GM21529 (cell line): ENCODE results near the gene IPO4.

ENCODE experiments used
- ATAC-seq: cut with Tn5 transposase; IDR thresholded peaks from one replicate; pipeline ENCODE4 v1.9.1; 2021; ENCODE audit not compliant: unreplicated experiment

IPO4 gene

GRCh38 chr14:24150993-24151392 lies 37.6 kb downstream of the IPO4 start:
- ATAC-seq: no peak

DNA sequence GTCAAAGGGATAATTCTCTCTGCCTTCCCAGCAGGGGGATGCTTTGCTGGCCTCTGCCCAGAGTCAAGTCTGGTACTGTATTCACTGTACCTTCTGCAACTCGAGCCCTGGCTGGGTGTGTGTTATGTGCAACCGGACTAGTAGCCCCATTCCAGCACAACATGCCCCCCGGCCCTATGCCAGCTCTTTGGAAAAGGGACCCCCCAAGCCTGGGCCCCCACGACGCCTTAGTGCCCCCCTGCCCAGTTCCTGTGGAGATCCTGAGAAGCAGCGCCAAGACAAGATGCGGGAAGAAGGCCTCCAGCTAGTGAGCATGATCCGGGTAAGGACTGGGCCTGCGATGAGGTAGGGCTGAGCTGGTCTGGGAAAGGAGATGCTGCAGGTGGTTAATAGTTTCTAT lies 38.0 kb downstream of the IPO4 start:
- no peak for ATAC-seq

DNA sequence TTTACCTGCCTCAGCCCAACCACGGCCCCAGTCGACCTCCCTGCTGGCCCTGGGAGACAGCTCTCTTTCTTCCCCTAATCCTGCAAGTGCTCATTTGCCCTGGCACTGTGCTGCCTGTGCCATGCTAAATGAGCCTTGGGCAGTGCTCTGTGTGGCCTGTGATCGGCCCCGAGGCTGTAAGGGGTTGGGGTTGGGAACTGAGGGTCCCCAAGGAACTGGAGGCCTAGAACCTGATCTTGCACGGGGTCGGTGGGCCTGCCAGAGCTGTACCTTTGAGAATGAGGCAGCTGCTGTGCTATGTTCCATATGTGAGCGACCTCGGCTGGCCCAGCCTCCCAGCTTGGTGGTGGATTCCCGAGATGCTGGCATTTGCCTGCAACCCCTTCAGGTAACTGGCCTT lies 38.6 kb downstream of the IPO4 start:
- no peak for ATAC-seq

- no peak for ATAC-seq
Observed at GRCh38 chr14:24149302-24149969, 39.2 kb downstream of the IPO4 start.

DNA sequence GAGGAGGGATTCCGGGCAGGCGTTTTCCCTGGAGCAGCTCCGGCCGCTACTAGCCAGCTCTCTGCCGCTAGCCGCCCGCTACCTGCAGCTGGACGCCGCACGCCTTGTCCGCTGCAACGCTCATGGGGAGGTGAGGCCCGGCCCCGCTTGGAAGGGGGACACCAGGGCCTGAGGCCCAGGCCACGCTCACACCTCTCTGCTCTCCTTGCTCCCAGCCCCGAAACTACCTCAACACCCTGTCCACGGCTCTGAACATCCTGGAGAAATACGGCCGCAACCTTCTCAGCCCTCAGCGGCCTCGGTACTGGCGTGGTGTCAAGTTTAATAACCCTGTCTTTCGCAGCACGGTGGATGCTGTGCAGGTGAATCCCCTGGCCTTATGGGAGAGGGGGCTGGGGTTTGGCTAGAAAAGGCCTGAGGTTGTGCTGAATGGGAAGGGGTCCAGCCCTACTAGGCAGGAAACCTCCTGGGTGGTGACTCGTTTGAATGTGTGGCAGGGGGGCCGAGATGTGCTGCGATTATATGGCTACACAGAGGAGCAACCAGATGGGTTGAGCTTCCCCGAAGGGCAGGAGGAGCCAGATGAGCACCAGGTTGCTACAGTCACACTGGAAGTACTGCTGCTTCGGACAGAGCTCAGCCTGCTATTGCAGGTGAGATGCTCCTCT lies 40.7 kb downstream of the IPO4 start:
- no peak for ATAC-seq

GRCh38 chr14:24146978-24147760 lies 41.4 kb downstream of the IPO4 start, which contains the start of gene RNF31:
RNF31 (plus strand) TSS chr14:24147498; CDS start chr14:24147699, 201 bp downstream.
- peak; percentile 82 for ATAC-seq

GRCh38 chr14:24146453-24146977 lies 42.1 kb downstream of the IPO4 start, which contains the start of gene PSME2:
PSME2 (minus strand) TSS chr14:24146610; CDS start chr14:24146581, 29 bp downstream.
- peak; percentile 65 for ATAC-seq

GRCh38 chr14:24145690-24146452 lies 42.7 kb downstream of the IPO4 start:
- no peak for ATAC-seq

- no peak for ATAC-seq
Observed at GRCh38 chr14:24145219-24145618, 43.4 kb downstream of the IPO4 start.

DNA sequence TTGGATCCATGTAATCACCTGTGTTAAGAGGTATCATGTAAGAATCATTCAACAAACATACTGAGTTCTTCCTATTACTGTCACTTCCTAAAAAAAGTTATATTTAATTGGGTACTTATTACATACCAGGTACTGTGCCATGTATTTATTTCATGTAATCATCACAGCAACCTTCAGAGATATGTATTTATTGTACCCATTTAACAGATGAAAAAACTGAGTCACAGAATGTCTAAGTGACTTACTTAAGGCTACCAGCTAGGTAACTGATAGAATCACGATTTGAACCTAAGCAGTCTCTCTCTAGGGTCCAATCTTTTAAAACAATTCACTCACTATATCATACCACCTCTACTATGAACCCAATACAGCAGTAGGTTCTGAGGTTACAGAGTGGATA lies 44.2 kb downstream of the IPO4 start:
- ATAC-seq: no peak

DNA sequence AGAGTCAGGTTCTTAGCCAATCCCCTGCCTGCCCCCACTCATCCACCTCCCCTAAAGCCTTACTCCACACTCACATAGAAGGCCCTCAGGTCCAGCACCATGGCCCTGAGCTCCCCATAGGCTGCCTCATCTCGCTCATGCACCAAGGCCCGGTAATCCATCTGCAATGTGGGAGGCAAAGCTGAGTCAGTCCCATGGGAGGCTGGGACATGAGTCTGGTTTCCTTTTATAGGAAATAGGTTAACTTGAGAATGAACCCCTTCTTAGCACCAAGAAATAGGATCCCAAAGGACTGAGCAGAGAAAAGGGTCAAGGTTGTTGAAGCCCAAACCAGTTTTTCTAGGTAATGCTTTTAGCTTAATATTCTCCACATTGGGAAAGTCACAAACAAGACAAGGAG lies 45.1 kb downstream of the IPO4 start:
- ATAC-seq: no peak

DNA sequence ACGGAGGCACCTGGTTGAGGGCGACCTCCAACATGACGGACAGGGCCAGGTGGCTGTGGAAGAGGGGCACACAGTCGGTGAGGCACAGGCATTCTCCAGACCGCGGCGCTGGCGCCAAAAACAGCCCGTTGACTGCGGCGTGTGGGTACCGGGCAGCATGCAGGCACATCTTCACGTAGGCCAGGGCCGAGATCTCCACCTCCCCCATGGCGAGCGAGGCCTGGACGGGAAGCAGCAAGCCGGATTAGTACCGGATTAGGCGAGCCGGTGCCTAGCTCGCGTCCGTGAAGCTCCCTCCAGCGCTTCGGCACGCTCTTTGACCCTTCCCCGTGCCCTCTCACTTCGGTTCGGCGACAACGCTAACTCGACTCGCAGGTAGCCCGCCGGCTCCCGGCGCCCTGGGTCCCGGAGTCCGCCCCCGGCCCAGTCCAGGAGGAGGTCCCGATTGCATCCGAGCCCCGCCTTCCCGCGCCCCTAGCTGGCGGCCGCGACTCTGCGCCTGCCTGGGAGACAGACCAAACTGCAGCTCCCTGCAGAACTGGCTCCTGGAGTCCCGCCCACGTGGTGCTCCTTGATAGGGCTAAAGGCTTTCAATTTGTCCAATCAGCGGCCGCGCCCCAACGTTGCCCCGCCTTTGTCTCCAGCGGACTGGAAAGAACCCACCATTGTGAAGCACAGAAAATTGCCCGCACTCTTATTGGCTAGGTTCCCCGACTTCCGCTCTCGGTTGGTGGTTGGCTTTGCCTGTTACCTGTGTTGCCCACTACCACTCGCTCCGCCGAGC lies 47.3 kb downstream of the IPO4 start, which contains the start of gene EMC9:
Gene EMC9, minus strand, starts transcription at position 495 of the 784 bp plus-strand sequence. Its CDS starts 287 bp downstream, at position 208.
- peak; percentile 83 for ATAC-seq

- no peak for ATAC-seq
Observed at GRCh38 chr14:24139272-24139934, 49.2 kb downstream of the IPO4 start.

DNA sequence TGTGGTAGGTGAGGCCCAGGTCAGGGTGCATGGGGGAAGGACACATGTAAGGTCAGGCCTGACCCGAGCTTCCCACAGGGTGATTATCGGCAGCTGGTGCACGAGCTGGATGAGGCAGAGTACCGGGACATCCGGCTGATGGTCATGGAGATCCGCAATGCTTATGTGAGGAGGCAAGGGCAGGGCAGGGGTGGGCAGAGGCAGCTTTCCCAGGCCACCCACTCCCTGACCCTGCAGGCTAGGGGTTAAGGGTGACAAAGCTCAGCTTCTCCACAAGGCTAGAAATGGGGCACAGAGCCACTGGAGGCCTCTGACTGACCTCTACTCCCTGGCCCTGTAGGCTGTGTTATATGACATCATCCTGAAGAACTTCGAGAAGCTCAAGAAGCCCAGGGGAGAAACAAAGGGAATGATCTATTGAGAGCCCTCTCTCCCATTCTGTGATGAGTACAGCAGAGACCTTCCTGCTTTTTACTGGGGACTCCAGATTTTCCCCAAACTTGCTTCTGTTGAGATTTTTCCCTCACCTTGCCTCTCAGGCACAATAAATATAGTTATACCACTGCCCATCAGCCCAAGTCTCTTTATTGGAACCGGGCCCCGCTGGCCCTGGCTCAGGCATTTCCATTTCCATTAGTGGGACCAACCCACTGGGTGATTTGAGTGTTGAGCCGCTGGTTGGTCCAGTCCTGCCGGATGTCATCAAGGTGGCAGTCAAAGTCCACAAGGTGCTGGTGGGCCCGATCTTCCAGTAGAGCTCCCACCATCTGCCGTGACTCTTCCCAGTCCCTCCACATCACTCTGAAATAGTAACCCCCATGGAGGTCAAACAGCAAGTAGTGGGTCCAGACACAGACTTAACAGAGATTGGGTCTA lies 50.0 kb downstream of the IPO4 start:
- ATAC-seq: no peak

DNA sequence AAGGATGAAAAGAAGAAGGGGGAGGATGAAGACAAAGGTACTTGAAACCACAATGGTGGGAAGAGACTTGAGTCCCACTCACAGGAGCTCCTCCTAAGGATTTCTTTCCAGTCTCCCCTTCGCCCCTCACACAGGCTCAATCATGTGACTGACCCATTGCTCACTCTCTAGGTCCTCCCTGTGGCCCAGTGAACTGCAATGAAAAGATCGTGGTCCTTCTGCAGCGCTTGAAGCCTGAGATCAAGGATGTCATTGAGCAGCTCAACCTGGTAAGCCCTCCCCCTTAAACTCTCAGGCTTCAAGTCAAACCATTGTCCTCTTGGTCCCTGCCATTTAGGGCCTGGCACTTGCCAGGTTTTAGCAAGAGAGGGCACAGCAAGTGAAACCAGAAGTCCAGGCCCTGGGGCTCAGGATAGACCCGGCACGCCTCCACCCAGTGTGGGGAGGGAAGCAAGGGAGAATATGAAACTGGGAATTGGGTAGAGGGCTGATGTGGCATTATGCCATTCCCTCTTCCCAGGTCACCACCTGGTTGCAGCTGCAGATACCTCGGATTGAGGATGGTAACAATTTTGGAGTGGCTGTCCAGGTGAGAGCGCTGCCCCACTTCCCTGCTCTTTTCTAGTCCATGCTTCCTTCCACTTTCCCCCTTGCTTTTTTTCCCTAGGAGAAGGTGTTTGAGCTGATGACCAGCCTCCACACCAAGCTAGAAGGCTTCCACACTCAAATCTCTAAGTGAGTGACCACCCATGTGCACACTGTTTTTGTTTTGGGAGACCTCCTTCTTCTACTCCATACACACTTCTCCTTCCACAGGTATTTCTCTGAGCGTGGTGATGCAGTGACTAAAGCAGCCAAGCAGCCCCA lies 50.9 kb downstream of the IPO4 start:
- ATAC-seq: no peak

- ATAC-seq: no peak
Observed at GRCh38 chr14:24136684-24137528, 51.7 kb downstream of the IPO4 start.
